HepG2 (cell line): ENCODE measurements around the gene IGF2BP3. TPM values are rescaled to one million over a fixed set of nuclear protein-coding genes. Genes with fewer than 3 reads are reported as not detected.

Experiments used
- CBX5 ChIP-seq: sonication (generic); formaldehyde crosslinking; IDR thresholded peaks from 2 replicates; pipeline ENCODE4 v1.4.0; 2020; ENCODE audit warnings: missing genetic modification reagents, borderline replicate concordance
- FOXO1 ChIP-seq: sonication (generic); formaldehyde crosslinking; IDR thresholded peaks from 2 replicates; pipeline ENCODE4 v1.4.0; 2020; ENCODE audit warnings: missing genetic modification reagents
- HMGXB3 ChIP-seq: sonication (generic); formaldehyde crosslinking; IDR thresholded peaks from 2 replicates; pipeline ENCODE4 v1.4.0; 2020; ENCODE audit warnings: missing genetic modification reagents, borderline replicate concordance
- MLXIP ChIP-seq: sonication (generic); formaldehyde crosslinking; IDR thresholded peaks from 2 replicates; pipeline ENCODE4 v1.9.0; 2021; ENCODE audit warnings: missing genetic modification reagents, borderline replicate concordance
- NFRKB ChIP-seq: fragments of 450-650 bp; IDR thresholded peaks from 2 replicates; pipeline ENCODE4 v1.6.1; 2017
- PAX8 ChIP-seq: sonication (generic); formaldehyde crosslinking; IDR thresholded peaks from 2 replicates; pipeline ENCODE4 v1.8.0; 2022; ENCODE audit warnings: mild to moderate bottlenecking, missing genetic modification reagents, borderline replicate concordance
- RBM39 ChIP-seq: fragments of 200-400 bp; formaldehyde crosslinking; IDR thresholded peaks from one replicate; pipeline ENCODE4 v1.6.1; 2018; ENCODE audit warnings: antibody characterized with exemption, mild to moderate bottlenecking, low read depth, low read length; ENCODE audit not compliant: poor library complexity, severe bottlenecking
- TCF7L2 ChIP-seq: IDR thresholded peaks from 2 replicates; pipeline ENCODE4 v1.6.1; 2011; ENCODE audit warnings: mild to moderate bottlenecking, low read depth, low read length, moderate library complexity
- ZFYVE20 ChIP-seq: sonication (generic); formaldehyde crosslinking; IDR thresholded peaks from 2 replicates; pipeline ENCODE4 v1.8.0; 2023; ENCODE audit warnings: low read depth, mild to moderate bottlenecking, moderate library complexity, missing genetic modification reagents, borderline replicate concordance
- ZIK1 ChIP-seq: sonication (generic); formaldehyde crosslinking; IDR thresholded peaks from 2 replicates; pipeline ENCODE4 v1.5.0; 2020; ENCODE audit warnings: mild to moderate bottlenecking, low read depth, missing genetic modification reagents, borderline replicate concordance
- ZNF142 ChIP-seq: sonication (generic); formaldehyde crosslinking; IDR thresholded peaks from 2 replicates; pipeline ENCODE4 v1.4.0; 2020; ENCODE audit warnings: missing genetic modification reagents
- ZNF317 ChIP-seq: sonication (generic); formaldehyde crosslinking; IDR thresholded peaks from 2 replicates; pipeline ENCODE4 v1.5.0; 2020; ENCODE audit warnings: mild to moderate bottlenecking, missing genetic modification reagents
- ZNF691 ChIP-seq: sonication (generic); formaldehyde crosslinking; IDR thresholded peaks from 2 replicates; pipeline ENCODE4 v1.4.0; 2020; ENCODE audit warnings: missing genetic modification reagents, low read depth, mild to moderate bottlenecking, borderline replicate concordance
- ZNF878 ChIP-seq: sonication (generic); formaldehyde crosslinking; IDR thresholded peaks from 2 replicates; pipeline ENCODE4 v1.8.1; 2023; ENCODE audit warnings: mild to moderate bottlenecking, missing genetic modification reagents, moderate library complexity
- ZNF891 ChIP-seq: sonication (generic); formaldehyde crosslinking; IDR thresholded peaks from 2 replicates; pipeline ENCODE4 v1.5.0; 2020; ENCODE audit warnings: mild to moderate bottlenecking, missing genetic modification reagents
- polyA plus RNA-seq, 8 experiments: library from polyadenylated mRNA; depleted of rRNA in 3 of 8; stranded (reverse) in 7 of 8; unstranded in 1 of 8; fragments of >200 nt; fragmentation: Illumina TruSeq in 4 of 8; extraction: Trizol in 4 of 8; gene quantifications; 2 replicates each; pipeline versions ENCODE4 v1.2.1 to v1.2.3, GENCODE V29; 2011 to 2016; ENCODE audit warnings: low read depth in 4 of 8, missing spikeins in 1 of 8, mixed read lengths in 1 of 8; ENCODE audit not compliant: insufficient read depth in 1 of 8
- total RNA-seq, 5 experiments: library from RNA; depleted of rRNA; stranded (reverse); fragments of >200 nt; fragmentation: Illumina TruSeq; extraction: Trizol; gene quantifications; 2 replicates each; pipeline ENCODE4 v1.2.3, GENCODE V29; 2016; ENCODE audit warnings: low read depth in 1 of 5

IGF2BP3 gene
- total and polyA plus RNA-seq, 2 of the 13 experiments (the other 11 are each of a cell fraction or from before 2014, with no cell fraction given), result 37.7 to 39.5 TPM

GRCh38 chr7:23293500-23294073, 176.7 kb downstream of the IGF2BP3 start (continued):
- TF ChIP-seq ZFYVE20 (no peak), ZNF878 (CRISPR knock-in tag) (peak; percentile 66; the same call in 1 of the 2 replicates), CBX5 (CRISPR knock-in tag) (peak; percentile 71; the same call in 1 of the 2 replicates), ZNF891 (CRISPR knock-in tag) (no peak), FOXO1 (peak; percentile 92), TCF7L2 (no peak), HMGXB3 (CRISPR knock-in tag) (peak; percentile 63), MLXIP (no peak), PAX8 (CRISPR knock-in tag) (no peak), NFRKB (no peak), RBM39 (no peak), ZNF142 (CRISPR knock-in tag) (peak; percentile 50; the same call in 1 of the 2 replicates), ZNF691 (CRISPR knock-in tag) (peak; percentile 94), ZIK1 (CRISPR knock-in tag) (0 out of 2 replicates have a peak, but pooled peaks have one; percentile 29), ZNF317 (CRISPR knock-in tag) (no peak)
